Right lobe of liver (tissue), 6 donors: ENCODE measurements around the gene ODC1. TPM values are rescaled to one million over a fixed set of nuclear protein-coding genes. Genes with fewer than 3 reads are reported as not detected.

ENCODE experiments used
- ATAC-seq, 4 donors: fragments of 200-7000 bp; cut with Tn5 transposase; one replicate each; pipeline ENCODE4 v1.9.1; 2020; ENCODE audit warnings: mild to moderate bottlenecking in 4 of 4, moderate library complexity in 4 of 4
- DNase-seq, 3 donors: peaks; one replicate each; pipeline ENCODE4 v3.0.0-alpha.2; 2020
- H3K27ac ChIP-seq, 3 donors: fragments of 200-600 bp; one replicate each; pipeline ENCODE4 v1.8.0; 2022
- H3K27me3 ChIP-seq, 2 donors: fragments of 200-600 bp; one replicate each; pipeline ENCODE4 v1.8.0; 2022
- H3K36me3 ChIP-seq, 4 donors: fragments of 200-600 bp; sonication (generic) in 1 of 4; one replicate each; pipeline versions ENCODE4 v1.5.1 to v1.8.0; 2017 to 2022; ENCODE audit warnings: control low read depth in 1 of 4
- H3K4me1 ChIP-seq, 4 donors: fragments of 200-600 bp; sonication (generic) in 1 of 4; one replicate each; pipeline versions ENCODE4 v1.5.1 to v1.8.0; 2017 to 2022; ENCODE audit warnings: control low read depth in 1 of 4
- H3K4me3 ChIP-seq, 3 donors: fragments of 200-600 bp; one replicate each; pipeline ENCODE4 v1.8.0; 2022
- H3K9me3 ChIP-seq, 4 donors: fragments of 200-600 bp; sonication (generic) in 1 of 4; one replicate each; pipeline versions ENCODE4 v1.5.1 to v1.8.0; 2017 to 2022; ENCODE audit warnings: control low read depth in 1 of 4
- CTCF ChIP-seq, 4 donors: fragments of 200-600 bp in 3 of 4; fragments of 450-650 bp in 1 of 4; IDR thresholded peaks; one replicate each; pipeline versions ENCODE4 v1.5.1 to v1.8.0; 2016 to 2022; ENCODE audit warnings: antibody characterized with exemption in 4 of 4, mild to moderate bottlenecking in 2 of 4
- POLR2A ChIP-seq: fragments of 450-650 bp; IDR thresholded peaks from one replicate; pipeline ENCODE4 v1.6.1; 2017; ENCODE audit warnings: antibody characterized with exemption, mild to moderate bottlenecking
- WGBS: methylation state at CpG from one replicate; pipeline ENCODE4 v1.1.6; 2018; ENCODE audit warnings: low coverage, low lambda C conversion rate; ENCODE audit not compliant: insufficient coverage; ENCODE audit errors: missing lambda C conversion rate; 5-methylcytosine and 5-hydroxymethylcytosine counted together
- intact Hi-C, 2 donors: fragments of 100-400 bp; cut with DNase I; formaldehyde crosslinking; loops; one replicate each; pipeline versions ENCODE4 v1.11.2 to v1.14.1; 2022
- small RNA-seq, 2 experiments: library from RNA; depleted of rRNA; stranded (forward); fragments of <200 nt; gene quantifications; one replicate each; pipeline ENCODE3, GENCODE V24; 2016
- total RNA-seq, 6 experiments: library from RNA; depleted of rRNA in 2 of 6; stranded (reverse); fragments of >200 nt in 2 of 6; fragmentation: NEBNext Ultra II Directional in 3 of 6; extraction: Animal tissue kit (Norgen Biotek cat#: 25700) in 3 of 6; gene quantifications; one replicate each; pipeline versions ENCODE4 v1.1.0 to v1.2.4, GENCODE V29; 2016 to 2023
- donor health status: DM: no; HTN: yes; CAD: no.
- donor health status: DM: no; HTN: no; CAD: no.
- donor health status: DM: no; HTN: no; CAD: no.
- donor health status: DM: no; HTN: yes; CAD: no.
- donor health status: DM: no; HTN: yes; CAD: no.

ODC1 gene
- total RNA-seq, 6 experiments from 2014 or later: 14.4 to 197 (median 28.6) TPM

GRCh38 chr2:10392951-10393639 lies 55.0 kb downstream of the ODC1 start:
- no peak overlapping the region for H3K27ac ChIP-seq
- no peak overlapping the region for H3K4me3 ChIP-seq
- DNase-seq: no peak
- no peaks in the 10 kb centered on the region for H3K9me3 ChIP-seq
- no peaks in the 10 kb centered on the region for H3K27me3 ChIP-seq
- TF ChIP-seq CTCF (IDR thresholded peaks at IDR 0.05): no peak
- no peak for TF ChIP-seq POLR2A
- 75% methylated on average over 3 of the region's 9 CpGs for WGBS
- ATAC-seq: peak; percentile 36 to 61 (median 52)
- intact Hi-C loops: no loop called here
- H3K36me3 ChIP-seq: no peaks in the 10 kb centered on the region
- peaks cover 0 to 21% (median 7%) of the 10 kb centered on the region in 4 donors for H3K4me1 ChIP-seq

- TF ChIP-seq CTCF (IDR thresholded peaks at IDR 0.05): no peak
- TF ChIP-seq POLR2A: no peak
- Histone ChIP-seq H3K4me1 (peaks cover 0 to 21% (median 7%) of the 10 kb centered on the region in 4 donors), H3K9me3 (no peaks in the 10 kb centered on the region), H3K4me3 (no peak overlapping the region), H3K36me3 (no peaks in the 10 kb centered on the region), H3K27me3 (no peaks in the 10 kb centered on the region), H3K27ac (no peak overlapping the region)
- intact Hi-C loops: no loop called here
- 36% methylated on average over 3 of the region's 6 CpGs for WGBS
- ATAC-seq: peak; percentile 28 to 65 (median 52)
- no peak for DNase-seq
These were observed 55.6 kb downstream of the ODC1 start for GRCh38 chr2:10392548-10392947.

- no peak for DNase-seq
These were observed 56.0 kb downstream of the ODC1 start for GRCh38 chr2:10392100-10392499.

GRCh38 chr2:10390369-10390801 lies 57.7 kb downstream of the ODC1 start:
- Histone ChIP-seq H3K36me3 (no peaks in the 10 kb centered on the region), H3K4me1 (peaks cover 0 to 21% (median 7%) of the 10 kb centered on the region in 4 donors), H3K27ac (no peak overlapping the region), H3K27me3 (no peaks in the 10 kb centered on the region), H3K4me3 (no peak overlapping the region), H3K9me3 (no peaks in the 10 kb centered on the region)
- TF ChIP-seq CTCF (IDR thresholded peaks at IDR 0.05): no peak
- no peak for TF ChIP-seq POLR2A
- WGBS: 0% methylated on average over 1 of the region's 6 CpGs
- intact Hi-C loops: no loop called here
- ATAC-seq (no peak), DNase-seq (no peak)

More at GRCh38 chr2:10392100-10392499, 56.0 kb downstream of the ODC1 start:
- 91% methylated on average over 4 of the region's 5 CpGs for WGBS
- Histone ChIP-seq H3K27me3 (no peaks in the 10 kb centered on the region), H3K9me3 (no peaks in the 10 kb centered on the region), H3K36me3 (no peaks in the 10 kb centered on the region), H3K4me1 (peaks cover 0 to 21% (median 7%) of the 10 kb centered on the region in 4 donors), H3K27ac (no peak overlapping the region), H3K4me3 (no peak overlapping the region)
- intact Hi-C loops: no loop called here
- TF ChIP-seq POLR2A (no peak), CTCF (IDR thresholded peaks at IDR 0.05) (no peak)
- ATAC-seq: no peak

Small RNA genes lying within 50 kb of the gene (small RNA-seq; reads per million reads assigned to genes)
- gene SNORA80B: 3.3 to 6.5 reads per million in 2 experiments

Other genes starting within 250 kb of the ODC1 start
- 10 to 100 TPM; 23.1 to 68.8 (median 29.1) TPM for gene HPCAL1, start 145.4 kb downstream of the ODC1 start, total RNA-seq
- 10 to 100 TPM in 5 of 6 experiments, 1 to 10 TPM in 1; 7.9 to 16.7 (median 11.5) TPM for gene NOL10, start 241.6 kb upstream of the ODC1 start, total RNA-seq